ENCODE data around the gene COL13A1. TPM values are rescaled to one million over a fixed set of nuclear protein-coding genes. Genes with fewer than 3 reads are reported as not detected.

COL13A1 gene
- total RNA-seq, 3 donors from 2014 or later (not counting 1 experiment from before 2014, with no cell fraction given) = 5.2 to 22.0 (median 10.3) TPM

GRCh38 chr10:69854511-69855345 lies 53.0 kb downstream of the COL13A1 start:
- Histone ChIP-seq H3K36me3 (ENCODE audit: control insufficient read depth, insufficient read depth, low read length) (no peaks in the 10 kb centered on the region), H3K27me3 (ENCODE audit: control insufficient read depth, insufficient read depth, low read length) (no peaks in the 10 kb centered on the region), H3K9me3 (ENCODE audit: control insufficient read depth, insufficient read depth, low read length) (no peaks in the 10 kb centered on the region), H3K27ac (ENCODE audit: low read length) (no peak overlapping the region), H3K4me3 (ENCODE audit: low read length) (no peak overlapping the region), H3K4me1 (ENCODE audit: control insufficient read depth, insufficient read depth, low read length) (no peaks in the 10 kb centered on the region)
- intact Hi-C loops (cut with micrococcal nuclease) = no loop called here
- Mint-ChIP-seq H3K36me3 (no peaks in the 10 kb centered on the region), H3K27ac (no peak overlapping the region), H3K4me1 (peaks cover 0 to 12% of the 10 kb centered on the region in 2 donors), H3K27me3 (ENCODE audit: low read depth in 2 of 2) (no peaks in the 10 kb centered on the region), H3K4me3 (no peak overlapping the region), H3K9me3 (no peaks in the 10 kb centered on the region)
- DNase-seq = no peak
- no peak for ATAC-seq
- 76% methylated on average over 10 of the region's 10 CpGs for WGBS (ENCODE audit: insufficient coverage)
- no peak for TF ChIP-seq CTCF (IDR thresholded peaks at IDR 0.05)

- Mint-ChIP-seq H3K4me3 (no peak overlapping the region), H3K9me3 (no peaks in the 10 kb centered on the region), H3K27me3 (ENCODE audit: low read depth in 2 of 2) (no peaks in the 10 kb centered on the region), H3K27ac (no peak overlapping the region), H3K4me1 (peaks cover 0 to 20% of the 10 kb centered on the region in 2 donors), H3K36me3 (no peaks in the 10 kb centered on the region)
- Histone ChIP-seq H3K27ac (ENCODE audit: low read length) (no peak overlapping the region), H3K36me3 (ENCODE audit: control insufficient read depth, insufficient read depth, low read length) (no peaks in the 10 kb centered on the region), H3K4me1 (ENCODE audit: control insufficient read depth, insufficient read depth, low read length) (no peaks in the 10 kb centered on the region), H3K27me3 (ENCODE audit: control insufficient read depth, insufficient read depth, low read length) (no peaks in the 10 kb centered on the region), H3K4me3 (ENCODE audit: low read length) (no peak overlapping the region), H3K9me3 (ENCODE audit: control insufficient read depth, insufficient read depth, low read length) (no peaks in the 10 kb centered on the region)
- intact Hi-C loops (cut with micrococcal nuclease) = no loop called here
- no peak for TF ChIP-seq CTCF (IDR thresholded peaks at IDR 0.05)
- ATAC-seq = no peak
- no peak for DNase-seq
- WGBS (ENCODE audit: insufficient coverage) = 83% methylated on average over 5 of the region's 6 CpGs
Observed at GRCh38 chr10:69855346-69856111, 53.8 kb downstream of the COL13A1 start.

GRCh38 chr10:69856601-69857166 lies 55.0 kb downstream of the COL13A1 start:
- Histone ChIP-seq H3K27ac (ENCODE audit: low read length) (no peak overlapping the region), H3K4me3 (ENCODE audit: low read length) (no peak overlapping the region), H3K27me3 (ENCODE audit: control insufficient read depth, insufficient read depth, low read length) (no peaks in the 10 kb centered on the region), H3K36me3 (ENCODE audit: control insufficient read depth, insufficient read depth, low read length) (no peaks in the 10 kb centered on the region), H3K4me1 (ENCODE audit: control insufficient read depth, insufficient read depth, low read length) (no peaks in the 10 kb centered on the region), H3K9me3 (ENCODE audit: control insufficient read depth, insufficient read depth, low read length) (no peaks in the 10 kb centered on the region)
- H3K27ac Mint-ChIP-seq = peak overlapping the region in 1 of 2 donors; percentile 70
- WGBS (ENCODE audit: insufficient coverage) = 66% methylated on average over 7 of the region's 7 CpGs
- peaks cover 4 to 29% of the 10 kb centered on the region in 2 donors for H3K4me1 Mint-ChIP-seq
- H3K4me3 Mint-ChIP-seq = no peak overlapping the region
- no peaks in the 10 kb centered on the region for H3K27me3 Mint-ChIP-seq (ENCODE audit: low read depth in 2 of 2)
- no peaks in the 10 kb centered on the region for H3K36me3 Mint-ChIP-seq
- no peak for DNase-seq
- intact Hi-C loops (cut with micrococcal nuclease) = no loop called here
- no peaks in the 10 kb centered on the region for H3K9me3 Mint-ChIP-seq
- TF ChIP-seq CTCF (IDR thresholded peaks at IDR 0.05) = no peak
- no peak for ATAC-seq

All from natural killer cell (primary cell).